Measurements from ENCODE around the gene SLC6A17. TPM values are rescaled to one million over a fixed set of nuclear protein-coding genes. Genes with fewer than 3 reads are reported as not detected.

The SLC6A17 gene
- 1 to 10 TPM in 2 of 4 donors, under 1 TPM in 2; 0.90 to 1.2 (median 0.98) TPM for polyA plus RNA-seq (ENCODE audit: insufficient read length in 4 of 4)

- no peak for DNase-seq (ENCODE audit: low read depth in 4 of 4, low spot score in 3 of 4)
Measured at GRCh38 chr1:110150330-110151174, at the start of gene SLC6A17. Gene SLC6A17 (plus strand): TSS chr1:110150494. CDS start chr1:110166930, 16,436 bp downstream.

GRCh38 chr1:110102081-110102480, 48.2 kb upstream of the SLC6A17 start:
- DNase-seq (ENCODE audit: low read depth in 4 of 4, low spot score in 3 of 4) = no peak

GRCh38 chr1:110106013-110106941, 44.0 kb upstream of the SLC6A17 start:
- DNase-seq (ENCODE audit: low read depth in 4 of 4, low spot score in 3 of 4) = no peak

- DNase-seq (ENCODE audit: low read depth in 4 of 4, low spot score in 3 of 4) = no peak
Measured at GRCh38 chr1:110107867-110108469, 42.3 kb upstream of the SLC6A17 start.

- DNase-seq (ENCODE audit: low read depth in 4 of 4, low spot score in 3 of 4) = no peak
Measured at GRCh38 chr1:110111081-110111480, 39.2 kb upstream of the SLC6A17 start.

- no peak for DNase-seq (ENCODE audit: low read depth in 4 of 4, low spot score in 3 of 4)
Measured at GRCh38 chr1:110112143-110112542, 38.2 kb upstream of the SLC6A17 start, which contains the start of gene UBL4B. Gene UBL4B (plus strand): TSS chr1:110112443. CDS start chr1:110112535, 92 bp downstream.

GRCh38 chr1:110112656-110113055, 37.6 kb upstream of the SLC6A17 start:
- DNase-seq (ENCODE audit: low read depth in 4 of 4, low spot score in 3 of 4) = no peak

- DNase-seq (ENCODE audit: low read depth in 4 of 4, low spot score in 3 of 4) = no peak
Measured at GRCh38 chr1:110113551-110113950, 36.7 kb upstream of the SLC6A17 start.

GRCh38 chr1:110114173-110114572, 36.1 kb upstream of the SLC6A17 start:
- DNase-seq (ENCODE audit: low read depth in 4 of 4, low spot score in 3 of 4) = no peak

GRCh38 chr1:110114784-110115183, 35.5 kb upstream of the SLC6A17 start:
- no peak for DNase-seq (ENCODE audit: low read depth in 4 of 4, low spot score in 3 of 4)

- no peak for DNase-seq (ENCODE audit: low read depth in 4 of 4, low spot score in 3 of 4)
Measured at GRCh38 chr1:110118636-110119396, 31.5 kb upstream of the SLC6A17 start.

GRCh38 chr1:110119843-110120242, 30.5 kb upstream of the SLC6A17 start:
- no peak for DNase-seq (ENCODE audit: low read depth in 4 of 4, low spot score in 3 of 4)

- DNase-seq (ENCODE audit: low read depth in 4 of 4, low spot score in 3 of 4) = peak; percentile 39 to 61 (median 54)
Measured at GRCh38 chr1:110120960-110121561, 29.2 kb upstream of the SLC6A17 start.

- no peak for DNase-seq (ENCODE audit: low read depth in 4 of 4, low spot score in 3 of 4)
Measured at GRCh38 chr1:110123224-110123623, 27.1 kb upstream of the SLC6A17 start.

GRCh38 chr1:110125810-110126209, 24.5 kb upstream of the SLC6A17 start:
- DNase-seq (ENCODE audit: low read depth in 4 of 4, low spot score in 3 of 4) = no peak

GRCh38 chr1:110130113-110130591, 20.1 kb upstream of the SLC6A17 start:
- no peak for DNase-seq (ENCODE audit: low read depth in 4 of 4, low spot score in 3 of 4)

GRCh38 chr1:110130989-110131388, 19.3 kb upstream of the SLC6A17 start:
- DNase-seq (ENCODE audit: low read depth in 4 of 4, low spot score in 3 of 4) = no peak

- DNase-seq (ENCODE audit: low read depth in 4 of 4, low spot score in 3 of 4) = no peak
Measured at GRCh38 chr1:110132682-110133081, 17.6 kb upstream of the SLC6A17 start.

GRCh38 chr1:110133436-110133835, 16.9 kb upstream of the SLC6A17 start:
- DNase-seq (ENCODE audit: low read depth in 4 of 4, low spot score in 3 of 4) = no peak
